ENCODE data around the gene AWAT2. TPM values are rescaled to one million over a fixed set of nuclear protein-coding genes. Genes with fewer than 3 reads are reported as not detected.

Gene AWAT2
- total and polyA plus RNA-seq, 2 donors from 2014 or later, result not detected

- Histone ChIP-seq H3K4me1 (ENCODE audit: control insufficient read depth in 2 of 3, insufficient read depth in 2 of 3, low read depth in 1 of 3, low read length in 3 of 3) (no peaks in the 10 kb centered on the region), H3K36me3 (ENCODE audit: control insufficient read depth in 2 of 3, insufficient read depth in 3 of 3, low read length in 3 of 3) (no peaks in the 10 kb centered on the region), H3K27me3 (ENCODE audit: control insufficient read depth, insufficient read depth, low read length) (no peaks in the 10 kb centered on the region), H3K9me3 (ENCODE audit: control insufficient read depth in 2 of 3, insufficient read depth in 1 of 3, low read length in 3 of 3) (no peaks in the 10 kb centered on the region), H3K9ac (ENCODE audit: low read length in 3 of 3) (no peak overlapping the region), H3K27ac (ENCODE audit: low read depth in 2 of 2, low read length in 2 of 2) (no peak overlapping the region), H3K4me3 (ENCODE audit: low read length in 3 of 3) (no peak overlapping the region)
- DNase-seq (no peak), FAIRE-seq (no peak)
- TF ChIP-seq CTCF (IDR thresholded peaks at IDR 0.05; ENCODE audit: borderline replicate concordance, extremely low read depth, insufficient read depth), result no peak
- intact Hi-C loops (cut with DNase I), result no loop called here
Measured at GRCh38 chrX:70044541-70045245, 5.0 kb downstream of the AWAT2 start.

GRCh38 chrX:70043685-70044084, 6.1 kb downstream of the AWAT2 start:
- Histone ChIP-seq H3K4me1 (ENCODE audit: control insufficient read depth in 2 of 3, insufficient read depth in 2 of 3, low read depth in 1 of 3, low read length in 3 of 3) (no peaks in the 10 kb centered on the region), H3K36me3 (ENCODE audit: control insufficient read depth in 2 of 3, insufficient read depth in 3 of 3, low read length in 3 of 3) (no peaks in the 10 kb centered on the region), H3K9ac (ENCODE audit: low read length in 3 of 3) (no peak overlapping the region), H3K4me3 (ENCODE audit: low read length in 3 of 3) (no peak overlapping the region), H3K9me3 (ENCODE audit: control insufficient read depth in 2 of 3, insufficient read depth in 1 of 3, low read length in 3 of 3) (no peaks in the 10 kb centered on the region), H3K27ac (ENCODE audit: low read depth in 2 of 2, low read length in 2 of 2) (no peak overlapping the region), H3K27me3 (ENCODE audit: control insufficient read depth, insufficient read depth, low read length) (no peaks in the 10 kb centered on the region)
- DNase-seq (no peak), FAIRE-seq (no peak)
- intact Hi-C loops (cut with DNase I), result no loop called here
- no peak for TF ChIP-seq CTCF (IDR thresholded peaks at IDR 0.05; ENCODE audit: borderline replicate concordance, extremely low read depth, insufficient read depth)

GRCh38 chrX:70042399-70043371, 7.1 kb downstream of the AWAT2 start:
- intact Hi-C loops (cut with DNase I), result no loop called here
- Histone ChIP-seq H3K9me3 (ENCODE audit: control insufficient read depth in 2 of 3, insufficient read depth in 1 of 3, low read length in 3 of 3) (no peaks in the 10 kb centered on the region), H3K4me1 (ENCODE audit: control insufficient read depth in 2 of 3, insufficient read depth in 2 of 3, low read depth in 1 of 3, low read length in 3 of 3) (no peaks in the 10 kb centered on the region), H3K9ac (ENCODE audit: low read length in 3 of 3) (no peak overlapping the region), H3K4me3 (ENCODE audit: low read length in 3 of 3) (no peak overlapping the region), H3K36me3 (ENCODE audit: control insufficient read depth in 2 of 3, insufficient read depth in 3 of 3, low read length in 3 of 3) (no peaks in the 10 kb centered on the region), H3K27ac (ENCODE audit: low read depth in 2 of 2, low read length in 2 of 2) (no peak overlapping the region), H3K27me3 (ENCODE audit: control insufficient read depth, insufficient read depth, low read length) (no peaks in the 10 kb centered on the region)
- TF ChIP-seq CTCF (IDR thresholded peaks at IDR 0.05; ENCODE audit: borderline replicate concordance, extremely low read depth, insufficient read depth), result no peak
- DNase-seq, result no peak
- FAIRE-seq, result no peak
